NB4 (cell line): Measurements from ENCODE around the gene ATRX.
"Not testable (repeated sequence)": the region's sequence is repeated elsewhere in the genome, so short reads cannot be mapped to it uniquely, and the experiment has no call there.

Source experiments
- DNase-seq: peaks from one replicate; pipeline ENCODE4 v3.0.0; 2010; ENCODE audit warnings: low read depth
- H3K4me3 ChIP-seq: one replicate; pipeline ENCODE4 v1.5.1; 2011; ENCODE audit warnings: mild to moderate bottlenecking, low read depth, low read length, moderate library complexity
- CTCF ChIP-seq: IDR thresholded peaks from one replicate; pipeline ENCODE4 v1.5.1; 2012; ENCODE audit warnings: low read depth, low read length
- MAX ChIP-seq: IDR thresholded peaks from 2 replicates; pipeline ENCODE4 v1.6.1; 2011; ENCODE audit warnings: low read depth, low read length
- MYC ChIP-seq: IDR thresholded peaks from 2 replicates; pipeline ENCODE4 v1.6.1; 2011; ENCODE audit warnings: low read depth, low read length
- POLR2A ChIP-seq: IDR thresholded peaks from 2 replicates; pipeline ENCODE4 v1.6.1; 2011; ENCODE audit warnings: mild to moderate bottlenecking; ENCODE audit not compliant: insufficient read length; ENCODE audit errors: extremely low read depth

The ATRX gene

GRCh38 chrX:77638397-77638796 lies 147.6 kb downstream of the ATRX start:
- TF ChIP-seq MYC: no peak
- no peak for TF ChIP-seq POLR2A
- no peak for TF ChIP-seq MAX
- TF ChIP-seq CTCF: no peak

GRCh38 chrX:77635373-77635772 lies 150.6 kb downstream of the ATRX start:
- DNase-seq: no peak
- no peak overlapping the region for H3K4me3 ChIP-seq
- TF ChIP-seq CTCF: no peak
- TF ChIP-seq MYC: no peak
- no peak for TF ChIP-seq POLR2A
- no peak for TF ChIP-seq MAX

More at GRCh38 chrX:77638397-77638796, 147.6 kb downstream of the ATRX start:
- H3K4me3 ChIP-seq: no peak overlapping the region
- no peak for DNase-seq

- TF ChIP-seq MYC (no peak), CTCF (no peak), MAX (no peak), POLR2A (no peak)
- no peak overlapping the region for H3K4me3 ChIP-seq
- peak; percentile 5 for DNase-seq
These were observed 157.6 kb downstream of the ATRX start for GRCh38 chrX:77628294-77629025.

- H3K4me3 ChIP-seq: no peak overlapping the region
These were observed 163.3 kb downstream of the ATRX start for GRCh38 chrX:77622672-77623071.

GRCh38 chrX:77622233-77622632 lies 163.8 kb downstream of the ATRX start:
- TF ChIP-seq MAX: no peak
- TF ChIP-seq MYC: no peak
- TF ChIP-seq POLR2A: no peak
- TF ChIP-seq CTCF: no peak
- no peak overlapping the region for H3K4me3 ChIP-seq
- DNase-seq: no peak

More at GRCh38 chrX:77622672-77623071, 163.3 kb downstream of the ATRX start:
- TF ChIP-seq MYC (no peak), MAX (no peak), CTCF (no peak), POLR2A (no peak)
- DNase-seq: no peak

- not testable (repeated sequence) for H3K4me3 ChIP-seq, DNase-seq
These were observed 164.6 kb downstream of the ATRX start for GRCh38 chrX:77621453-77621852.
